ENCODE data around the gene DAND5.
A peak's percentile ranks its signal among the peaks of the same experiment; 100 is the strongest.

DAND5 gene

GRCh38 chr19:12945479-12946091 is 23.8 kb upstream of the DAND5 start, which contains the start of gene RAD23A:
Gene RAD23A, plus strand, starts transcription at chr19:12945862. Its CDS starts 87 bp downstream, at chr19:12945949.
- Histone ChIP-seq H3K4me2 (peak within 1 kb of the TSS; percentile 93), H3K4me3 (IDR thresholded peaks at IDR 0.05; ENCODE audit: insufficient read depth, low read depth, low read length) (no peak within 1 kb of the TSS), H3K36me3 (ENCODE audit: insufficient read depth) (peaks cover 25% of the 10 kb centered on the region), H2AFZ (ENCODE audit: low read depth) (no peak within 1 kb of the TSS), H3K4me1 (ENCODE audit: low read depth, poor library complexity, severe bottlenecking) (peaks cover 54% of the 10 kb centered on the region), H3K9ac (peak within 1 kb of the TSS; percentile 87), H3K79me2 (ENCODE audit: insufficient read depth, low read depth) (peaks cover 37% of the 10 kb centered on the region), H3K27me3 (ENCODE audit: insufficient read depth, low read depth) (no peaks in the 10 kb centered on the region), H3K27ac (peak within 1 kb of the TSS; percentile 84), H4K20me1 (ENCODE audit: insufficient read depth) (no peaks in the 10 kb centered on the region)
- TF ChIP-seq CTCF (conservative IDR thresholded peaks at IDR 0.05; ENCODE audit: low read depth, low read length), result no peak

- H3K4me1 ChIP-seq (ENCODE audit: low read depth, poor library complexity, severe bottlenecking), result peaks cover 48% of the 10 kb centered on the region
- no peak overlapping the region for H3K4me3 ChIP-seq (IDR thresholded peaks at IDR 0.05; ENCODE audit: insufficient read depth, low read depth, low read length)
- H3K4me2 ChIP-seq, result peak overlapping the region; percentile 93
- no peaks in the 10 kb centered on the region for H3K27me3 ChIP-seq (ENCODE audit: insufficient read depth, low read depth)
- H3K27ac ChIP-seq, result peak overlapping the region; percentile 84
- peaks cover 31% of the 10 kb centered on the region for H3K79me2 ChIP-seq (ENCODE audit: insufficient read depth, low read depth)
- peak overlapping the region; percentile 87 for H3K9ac ChIP-seq
- H3K36me3 ChIP-seq (ENCODE audit: insufficient read depth), result peaks cover 19% of the 10 kb centered on the region
- no peaks in the 10 kb centered on the region for H4K20me1 ChIP-seq (ENCODE audit: insufficient read depth)
- TF ChIP-seq CTCF (conservative IDR thresholded peaks at IDR 0.05; ENCODE audit: low read depth, low read length), result no peak
- H2AFZ ChIP-seq (ENCODE audit: low read depth), result no peak overlapping the region
Measured at GRCh38 chr19:12946092-12946721, 23.2 kb upstream of the DAND5 start.

- Histone ChIP-seq H3K4me1 (ENCODE audit: low read depth, poor library complexity, severe bottlenecking) (peaks cover 41% of the 10 kb centered on the region), H2AFZ (ENCODE audit: low read depth) (no peak overlapping the region), H3K4me2 (peak overlapping the region; percentile 93), H3K27me3 (ENCODE audit: insufficient read depth, low read depth) (no peaks in the 10 kb centered on the region), H3K79me2 (ENCODE audit: insufficient read depth, low read depth) (peaks cover 24% of the 10 kb centered on the region), H3K4me3 (IDR thresholded peaks at IDR 0.05; ENCODE audit: insufficient read depth, low read depth, low read length) (no peak overlapping the region), H3K27ac (peak overlapping the region; percentile 84; the same call in 1 of the 2 replicates), H4K20me1 (ENCODE audit: insufficient read depth) (no peaks in the 10 kb centered on the region), H3K36me3 (ENCODE audit: insufficient read depth) (peaks cover 13% of the 10 kb centered on the region), H3K9ac (peak overlapping the region; percentile 87)
- no peak for TF ChIP-seq CTCF (conservative IDR thresholded peaks at IDR 0.05; ENCODE audit: low read depth, low read length)
Measured at GRCh38 chr19:12946731-12947496, 22.5 kb upstream of the DAND5 start.

GRCh38 chr19:12947702-12948611 is 21.4 kb upstream of the DAND5 start:
- Histone ChIP-seq H3K27me3 (ENCODE audit: insufficient read depth, low read depth) (no peaks in the 10 kb centered on the region), H3K79me2 (ENCODE audit: insufficient read depth, low read depth) (peaks cover 20% of the 10 kb centered on the region), H2AFZ (ENCODE audit: low read depth) (no peak overlapping the region), H4K20me1 (ENCODE audit: insufficient read depth) (no peaks in the 10 kb centered on the region), H3K4me3 (IDR thresholded peaks at IDR 0.05; ENCODE audit: insufficient read depth, low read depth, low read length) (no peak overlapping the region), H3K4me1 (ENCODE audit: low read depth, poor library complexity, severe bottlenecking) (peaks cover 31% of the 10 kb centered on the region), H3K4me2 (no peak overlapping the region; the same call in 1 of the 2 replicates), H3K36me3 (ENCODE audit: insufficient read depth) (peaks cover 12% of the 10 kb centered on the region), H3K27ac (no peak overlapping the region), H3K9ac (no peak overlapping the region; the same call in 1 of the 2 replicates)
- TF ChIP-seq CTCF (conservative IDR thresholded peaks at IDR 0.05; ENCODE audit: low read depth, low read length), result no peak

All from KMS-11 (cell line).